Cardiac muscle cell (in vitro differentiated cells and primary cell): ENCODE measurements around the gene SLC4A3. TPM values are rescaled to one million over a fixed set of nuclear protein-coding genes. Genes with fewer than 3 reads are reported as not detected.
"Not testable (repeated sequence)": the region's sequence is repeated elsewhere in the genome, so short reads cannot be mapped to it uniquely, and the experiment has no call there.

ENCODE experiments used
- DNase-seq, 2 donors: peaks; one replicate each; pipeline versions ENCODE4 v3.0.0 to v3.0.0-alpha.2; 2010 to 2017; ENCODE audit warnings: low read depth in 1 of 2, low spot score in 1 of 2
- H3K27ac ChIP-seq: fragments of 200-600 bp; sonication (generic); 2 replicates; pipeline ENCODE4 v1.5.1; 2016
- H3K27me3 ChIP-seq: fragments of 200-600 bp; sonication (generic); 2 replicates; pipeline ENCODE4 v1.6.0; 2016; ENCODE audit warnings: control low read depth
- H3K36me3 ChIP-seq: fragments of 200-600 bp; sonication (generic); 2 replicates; pipeline ENCODE4 v1.5.1; 2016; ENCODE audit warnings: control low read depth
- H3K4me1 ChIP-seq: fragments of 200-600 bp; sonication (generic); 2 replicates; pipeline ENCODE4 v1.8.1; 2017; ENCODE audit warnings: low read depth, mild to moderate bottlenecking, mixed run types
- H3K4me3 ChIP-seq: fragments of 200-600 bp; sonication (generic); 2 replicates; pipeline ENCODE4 v1.5.1; 2016; ENCODE audit warnings: mild to moderate bottlenecking
- H3K9me3 ChIP-seq: fragments of 200-600 bp; sonication (generic); 2 replicates; pipeline ENCODE4 v1.5.1; 2017; ENCODE audit warnings: low read depth, mild to moderate bottlenecking, control low read depth
- CTCF ChIP-seq: IDR thresholded peaks from 2 replicates; pipeline ENCODE4 v1.5.1; 2012; ENCODE audit warnings: low read depth, mild to moderate bottlenecking, low read length
- polyA plus RNA-seq: library from polyadenylated mRNA; unstranded; fragments of >200 nt; fragmentation: Nextera tagmentation; extraction: Ambion mirVana; gene quantifications from 2 replicates; pipeline ENCODE4 v1.2.1, GENCODE V29; 2016
- total RNA-seq: library from RNA; depleted of rRNA; stranded (reverse); fragments of >200 nt; gene quantifications from 2 replicates; pipeline ENCODE4 v1.2.3, GENCODE V29; 2016

Gene SLC4A3
- total and polyA plus RNA-seq, 2 experiments from 2014 or later: 39.8 to 47.7 TPM

GRCh38 chr2:219681694-219682300 is 54.4 kb downstream of the SLC4A3 start:
- peak in 1 of 2 donors; percentile 86 for DNase-seq
- H3K4me3 ChIP-seq: no peak overlapping the region
- TF ChIP-seq CTCF: no peak

GRCh38 chr2:219683474-219683873 is 56.0 kb downstream of the SLC4A3 start:
- not testable (repeated sequence) for H3K9me3 ChIP-seq, H3K4me3 ChIP-seq, DNase-seq, H3K27me3 ChIP-seq, H3K36me3 ChIP-seq, H3K27ac ChIP-seq
- H3K4me1 ChIP-seq: peaks cover 15% of the 10 kb centered on the region

More at GRCh38 chr2:219681694-219682300, 54.4 kb downstream of the SLC4A3 start:
- Histone ChIP-seq H3K27me3 (no peaks in the 10 kb centered on the region), H3K4me1 (peaks cover 15% of the 10 kb centered on the region), H3K27ac (no peak overlapping the region), H3K9me3 (no peaks in the 10 kb centered on the region), H3K36me3 (no peaks in the 10 kb centered on the region)

- Histone ChIP-seq H3K27me3 (no peaks in the 10 kb centered on the region), H3K36me3 (no peaks in the 10 kb centered on the region), H3K4me1 (peaks cover 17% of the 10 kb centered on the region), H3K4me3 (no peak overlapping the region), H3K9me3 (no peaks in the 10 kb centered on the region), H3K27ac (no peak overlapping the region)
- DNase-seq: peak in 1 of 2 donors; percentile 91
- no peak for TF ChIP-seq CTCF
Observed at GRCh38 chr2:219684721-219685689, 57.6 kb downstream of the SLC4A3 start.

GRCh38 chr2:219687272-219687671 is 59.8 kb downstream of the SLC4A3 start:
- H3K9me3 ChIP-seq: no peaks in the 10 kb centered on the region
- peaks cover 9% of the 10 kb centered on the region for H3K4me1 ChIP-seq
- no peaks in the 10 kb centered on the region for H3K36me3 ChIP-seq
- TF ChIP-seq CTCF: no peak
- peak in 1 of 2 donors; percentile 79 for DNase-seq
- no peak overlapping the region for H3K4me3 ChIP-seq
- no peaks in the 10 kb centered on the region for H3K27me3 ChIP-seq
- no peak overlapping the region for H3K27ac ChIP-seq

- no peak overlapping the region for H3K4me3 ChIP-seq
- H3K9me3 ChIP-seq: no peaks in the 10 kb centered on the region
- H3K27me3 ChIP-seq: no peaks in the 10 kb centered on the region
- DNase-seq: no peak
- H3K36me3 ChIP-seq: no peaks in the 10 kb centered on the region
- H3K4me1 ChIP-seq: peaks cover 7% of the 10 kb centered on the region
- no peak for TF ChIP-seq CTCF
- H3K27ac ChIP-seq: no peak overlapping the region
Observed at GRCh38 chr2:219687882-219688559, 60.6 kb downstream of the SLC4A3 start.
